ENCODE measurements around the gene SRGAP1.
A peak's percentile ranks its signal among the peaks of the same experiment; 100 is the strongest.

SRGAP1 gene

DNA sequence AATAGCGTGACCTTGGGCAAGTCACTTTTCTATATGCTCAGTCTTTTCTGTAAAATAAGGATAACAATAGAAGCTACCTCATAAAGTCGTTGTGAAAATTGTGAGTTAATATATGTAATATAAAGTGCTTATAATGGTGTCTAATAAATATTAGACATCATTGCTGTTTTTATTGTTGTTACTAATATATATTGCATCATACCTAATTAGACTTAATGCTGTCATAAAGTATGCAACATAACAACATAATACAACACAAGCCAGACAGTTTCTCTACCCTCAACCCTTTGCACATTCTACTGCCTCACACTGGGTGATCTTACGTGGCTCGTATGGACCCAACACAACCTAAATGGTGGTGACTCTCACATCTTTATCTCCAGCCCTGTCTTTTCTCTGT lies 240.7 kb downstream of the SRGAP1 start:
- Mint-ChIP-seq H3K27ac (peak overlapping the region in 1 of 3 experiments; percentile 2), H3K36me3 (ENCODE audit: low read depth) (peaks cover 50% of the 10 kb centered on the region), H3K4me1 (peaks cover 84% of the 10 kb centered on the region), H3K27me3 (ENCODE audit: low read depth) (no peaks in the 10 kb centered on the region), H3K4me3 (no peak overlapping the region), H3K9me3 (no peaks in the 10 kb centered on the region)
- no peak for TF ChIP-seq CTCF (IDR thresholded peaks at IDR 0.05; ENCODE audit: unreplicated experiment in 3 of 3)

DNA sequence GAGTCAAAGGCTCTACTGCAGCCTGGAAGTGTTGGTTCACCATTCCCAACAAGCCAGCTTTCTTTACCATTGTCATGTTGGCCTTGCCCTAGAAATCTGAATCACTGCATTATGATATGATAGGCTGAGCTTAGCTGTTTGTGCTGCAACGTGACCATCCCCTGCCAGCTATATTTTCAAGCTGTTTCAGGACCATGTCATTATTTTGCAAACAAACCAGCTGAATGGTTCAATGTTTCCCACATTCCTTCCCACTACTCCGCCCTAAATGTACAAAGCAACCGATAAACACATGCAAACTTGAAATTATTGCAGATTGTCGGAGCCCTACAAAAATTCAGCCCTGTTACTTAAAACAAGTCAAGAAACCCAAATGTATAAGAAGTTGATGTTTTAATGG lies 241.5 kb downstream of the SRGAP1 start:
- no peaks in the 10 kb centered on the region for H3K9me3 Mint-ChIP-seq
- no peak for TF ChIP-seq CTCF (IDR thresholded peaks at IDR 0.05; ENCODE audit: unreplicated experiment in 3 of 3)
- no peaks in the 10 kb centered on the region for H3K27me3 Mint-ChIP-seq (ENCODE audit: low read depth)
- H3K36me3 Mint-ChIP-seq (ENCODE audit: low read depth) = peaks cover 41% of the 10 kb centered on the region
- peak overlapping the region in 1 of 3 experiments; percentile 43 for H3K27ac Mint-ChIP-seq
- no peak overlapping the region for H3K4me3 Mint-ChIP-seq
- peaks cover 79% of the 10 kb centered on the region for H3K4me1 Mint-ChIP-seq

GRCh38 chr12:64086946-64087345 lies 242.4 kb downstream of the SRGAP1 start:
- peaks cover 35% of the 10 kb centered on the region for H3K36me3 Mint-ChIP-seq (ENCODE audit: low read depth)
- no peaks in the 10 kb centered on the region for H3K27me3 Mint-ChIP-seq (ENCODE audit: low read depth)
- peak overlapping the region in 2 of 3 experiments; percentile 43 to 67 for H3K27ac Mint-ChIP-seq
- no peak for TF ChIP-seq CTCF (IDR thresholded peaks at IDR 0.05; ENCODE audit: unreplicated experiment in 3 of 3)
- H3K9me3 Mint-ChIP-seq = no peaks in the 10 kb centered on the region
- H3K4me1 Mint-ChIP-seq = peaks cover 75% of the 10 kb centered on the region
- no peak overlapping the region for H3K4me3 Mint-ChIP-seq

DNA sequence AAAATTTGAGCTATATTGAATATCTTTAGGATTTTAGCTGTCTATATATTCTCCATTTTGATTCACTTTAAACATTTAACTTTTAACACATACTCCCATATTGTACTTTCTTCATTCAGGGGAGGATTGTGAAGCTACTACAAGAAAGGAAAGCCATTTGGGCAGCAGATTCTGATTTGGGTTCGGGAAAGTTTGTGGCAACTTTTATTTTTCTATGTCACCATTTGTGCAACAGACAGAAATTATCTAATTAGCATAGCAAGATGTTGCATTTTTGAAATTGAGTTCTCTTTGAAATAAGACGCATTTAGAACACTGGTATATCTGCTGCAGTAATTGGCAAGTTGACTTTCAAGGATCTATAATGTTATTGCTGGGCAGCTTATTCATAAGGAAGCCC lies 243.3 kb downstream of the SRGAP1 start:
- no peaks in the 10 kb centered on the region for H3K27me3 Mint-ChIP-seq (ENCODE audit: low read depth)
- peaks cover 35% of the 10 kb centered on the region for H3K36me3 Mint-ChIP-seq (ENCODE audit: low read depth)
- H3K27ac Mint-ChIP-seq = peak overlapping the region in 2 of 3 experiments; percentile 23 to 38
- H3K4me1 Mint-ChIP-seq = peaks cover 74% of the 10 kb centered on the region
- no peak overlapping the region for H3K4me3 Mint-ChIP-seq
- H3K9me3 Mint-ChIP-seq = no peaks in the 10 kb centered on the region
- no peak for TF ChIP-seq CTCF (IDR thresholded peaks at IDR 0.05; ENCODE audit: unreplicated experiment in 3 of 3)

- H3K27ac Mint-ChIP-seq = peak overlapping the region in 2 of 3 experiments; percentile 23 to 55
- H3K36me3 Mint-ChIP-seq (ENCODE audit: low read depth) = peaks cover 34% of the 10 kb centered on the region
- H3K4me1 Mint-ChIP-seq = peaks cover 66% of the 10 kb centered on the region
- TF ChIP-seq CTCF (IDR thresholded peaks at IDR 0.05; ENCODE audit: unreplicated experiment in 3 of 3) = no peak
- no peaks in the 10 kb centered on the region for H3K27me3 Mint-ChIP-seq (ENCODE audit: low read depth)
- H3K9me3 Mint-ChIP-seq = no peaks in the 10 kb centered on the region
- no peak overlapping the region for H3K4me3 Mint-ChIP-seq
These were observed 244.2 kb downstream of the SRGAP1 start for GRCh38 chr12:64088431-64089349.

- Mint-ChIP-seq H3K27me3 (ENCODE audit: low read depth) (no peaks in the 10 kb centered on the region), H3K27ac (no peak overlapping the region), H3K4me3 (no peak overlapping the region), H3K4me1 (peaks cover 58% of the 10 kb centered on the region), H3K36me3 (ENCODE audit: low read depth) (peaks cover 28% of the 10 kb centered on the region), H3K9me3 (no peaks in the 10 kb centered on the region)
- no peak for TF ChIP-seq CTCF (IDR thresholded peaks at IDR 0.05; ENCODE audit: unreplicated experiment in 3 of 3)
These were observed 245.5 kb downstream of the SRGAP1 start for GRCh38 chr12:64090047-64090446.

Measured in nephron (organoid).